Lower leg skin (tissue), 4 donors: Measurements from ENCODE around the gene ARHGDIG. TPM values are rescaled to one million over a fixed set of nuclear protein-coding genes. Genes with fewer than 3 reads are reported as not detected.

ENCODE experiments used
- DNase-seq, 2 donors: peaks; one replicate each; pipeline ENCODE4 v3.0.0-alpha.2; 2019; ENCODE audit warnings: low spot score in 2 of 2
- H3K4me3 ChIP-seq: fragments of 200-600 bp; sonication (generic); 2 replicates; pipeline ENCODE4 v1.5.1; 2017; ENCODE audit warnings: mild to moderate bottlenecking, low read depth; ENCODE audit not compliant: poor library complexity, severe bottlenecking
- POLR2A ChIP-seq, 2 donors: fragments of 450-650 bp; IDR thresholded peaks; one replicate each; pipeline ENCODE4 v1.6.1; 2016 to 2017; ENCODE audit warnings: antibody characterized with exemption in 2 of 2, mild to moderate bottlenecking in 1 of 2, moderate library complexity in 1 of 2
- WGBS, 2 donors: methylation state at CpG; one replicate each; pipeline ENCODE4 v1.1.5; 2018; 5-methylcytosine and 5-hydroxymethylcytosine counted together
- intact Hi-C: fragments of 100-400 bp; cut with DNase I; formaldehyde crosslinking; loops from one replicate; pipeline ENCODE4 v1.15.0; 2023; ENCODE audit warnings: low total_unique reads
- total RNA-seq, 4 donors: library from RNA; depleted of rRNA; stranded (reverse); fragments of >200 nt; gene quantifications; one replicate each; pipeline ENCODE4 v1.1.0, GENCODE V29; 2016
- TF ChIP-seq, protein P1 (sequence below), 3 donors: fragments of 450-650 bp; IDR thresholded peaks; one replicate each; pipeline ENCODE4 v1.5.1; 2016; ENCODE audit warnings: antibody characterized with exemption in 3 of 3, mild to moderate bottlenecking in 3 of 3, moderate library complexity in 2 of 3

Gene ARHGDIG
- total RNA-seq, 4 donors from 2014 or later: not detected

- no peak for TF ChIP-seq POLR2A (IDR thresholded peaks at IDR 0.05)
- TF ChIP-seq, protein P1, sequence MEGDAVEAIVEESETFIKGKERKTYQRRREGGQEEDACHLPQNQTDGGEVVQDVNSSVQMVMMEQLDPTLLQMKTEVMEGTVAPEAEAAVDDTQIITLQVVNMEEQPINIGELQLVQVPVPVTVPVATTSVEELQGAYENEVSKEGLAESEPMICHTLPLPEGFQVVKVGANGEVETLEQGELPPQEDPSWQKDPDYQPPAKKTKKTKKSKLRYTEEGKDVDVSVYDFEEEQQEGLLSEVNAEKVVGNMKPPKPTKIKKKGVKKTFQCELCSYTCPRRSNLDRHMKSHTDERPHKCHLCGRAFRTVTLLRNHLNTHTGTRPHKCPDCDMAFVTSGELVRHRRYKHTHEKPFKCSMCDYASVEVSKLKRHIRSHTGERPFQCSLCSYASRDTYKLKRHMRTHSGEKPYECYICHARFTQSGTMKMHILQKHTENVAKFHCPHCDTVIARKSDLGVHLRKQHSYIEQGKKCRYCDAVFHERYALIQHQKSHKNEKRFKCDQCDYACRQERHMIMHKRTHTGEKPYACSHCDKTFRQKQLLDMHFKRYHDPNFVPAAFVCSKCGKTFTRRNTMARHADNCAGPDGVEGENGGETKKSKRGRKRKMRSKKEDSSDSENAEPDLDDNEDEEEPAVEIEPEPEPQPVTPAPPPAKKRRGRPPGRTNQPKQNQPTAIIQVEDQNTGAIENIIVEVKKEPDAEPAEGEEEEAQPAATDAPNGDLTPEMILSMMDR (IDR thresholded peaks at IDR 0.05): no peak
- 89 to 92% methylated on average over 11 of the region's 13 CpGs for WGBS, 2 donors
- intact Hi-C loops: no loop called here
- no peak for DNase-seq
- H3K4me3 ChIP-seq: no peak overlapping the region
Measured at GRCh38 chr16:259814-260253, 20.6 kb upstream of the ARHGDIG start.

DNA sequence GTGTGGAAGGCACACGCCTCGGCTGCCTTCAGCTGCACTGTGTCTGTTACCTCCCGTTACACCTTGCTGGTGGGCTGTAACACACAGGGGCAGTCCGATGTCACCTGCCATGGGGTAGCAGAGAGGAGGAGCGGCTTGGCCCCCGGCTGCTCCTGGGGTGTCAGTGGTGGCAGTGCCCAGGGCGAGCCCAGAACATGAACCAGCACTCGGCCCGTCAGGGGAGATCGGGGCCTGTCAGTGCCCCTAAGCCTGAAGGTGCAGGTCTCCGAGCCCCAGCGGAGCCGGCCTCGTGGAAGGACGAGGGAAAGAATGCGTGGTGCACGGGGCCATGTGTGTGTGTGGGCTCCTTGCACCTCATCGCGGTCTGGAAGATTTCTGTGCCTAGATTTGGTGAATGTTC is 20.1 kb upstream of the ARHGDIG start:
- no peak for DNase-seq
- TF ChIP-seq POLR2A (IDR thresholded peaks at IDR 0.05): no peak
- TF ChIP-seq, protein P1 (IDR thresholded peaks at IDR 0.05): no peak
- no peak overlapping the region for H3K4me3 ChIP-seq
- intact Hi-C loops: no loop called here
- WGBS, 2 donors: 95 to 96% methylated on average over 18 to 19 of the region's 19 CpGs

GRCh38 chr16:261031-261691 is 19.2 kb upstream of the ARHGDIG start:
- no peak for DNase-seq
- WGBS, 2 donors: 87 to 91% methylated on average over 28 of the region's 28 CpGs
- intact Hi-C loops: no loop called here
- TF ChIP-seq, protein P1 (IDR thresholded peaks at IDR 0.05): no peak
- TF ChIP-seq POLR2A (IDR thresholded peaks at IDR 0.05): no peak
- no peak overlapping the region for H3K4me3 ChIP-seq

DNA sequence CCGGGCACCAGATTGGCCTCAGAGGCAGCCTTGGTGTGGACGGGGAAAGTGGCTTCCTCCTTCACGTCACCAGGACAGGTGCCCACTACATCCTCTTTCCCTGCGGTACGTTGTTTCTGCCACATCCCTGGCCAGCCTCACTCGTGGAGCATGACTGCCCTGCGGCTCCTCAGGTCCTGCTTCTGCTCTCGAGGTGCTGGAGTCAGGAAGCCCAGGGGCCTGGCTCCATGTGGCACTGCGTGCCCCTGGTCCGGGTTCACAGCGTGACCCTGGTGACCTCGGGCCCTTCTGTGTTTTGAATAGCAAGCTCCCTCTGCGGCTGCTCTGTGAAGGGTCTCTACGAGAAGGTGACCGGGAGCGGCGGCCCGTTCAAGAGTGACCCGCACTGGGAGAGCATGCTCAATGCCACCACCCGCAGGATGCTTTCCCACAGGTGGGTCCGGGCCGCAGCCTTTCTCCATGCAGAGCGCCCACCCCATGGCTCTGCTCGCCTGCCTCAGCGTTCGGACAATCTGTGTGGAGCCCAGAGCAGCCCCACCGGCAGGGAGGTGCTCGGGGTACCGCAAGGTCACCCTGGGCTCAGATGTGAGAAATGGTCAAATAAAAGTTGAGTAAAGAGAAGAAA is 18.2 kb upstream of the ARHGDIG start:
- intact Hi-C loops: no loop called here
- DNase-seq: no peak
- TF ChIP-seq, protein P1 (IDR thresholded peaks at IDR 0.05): no peak
- no peak for TF ChIP-seq POLR2A (IDR thresholded peaks at IDR 0.05)
- H3K4me3 ChIP-seq: no peak overlapping the region
- WGBS, 2 donors: 96 to 97% methylated on average over 29 of the region's 29 CpGs

DNA sequence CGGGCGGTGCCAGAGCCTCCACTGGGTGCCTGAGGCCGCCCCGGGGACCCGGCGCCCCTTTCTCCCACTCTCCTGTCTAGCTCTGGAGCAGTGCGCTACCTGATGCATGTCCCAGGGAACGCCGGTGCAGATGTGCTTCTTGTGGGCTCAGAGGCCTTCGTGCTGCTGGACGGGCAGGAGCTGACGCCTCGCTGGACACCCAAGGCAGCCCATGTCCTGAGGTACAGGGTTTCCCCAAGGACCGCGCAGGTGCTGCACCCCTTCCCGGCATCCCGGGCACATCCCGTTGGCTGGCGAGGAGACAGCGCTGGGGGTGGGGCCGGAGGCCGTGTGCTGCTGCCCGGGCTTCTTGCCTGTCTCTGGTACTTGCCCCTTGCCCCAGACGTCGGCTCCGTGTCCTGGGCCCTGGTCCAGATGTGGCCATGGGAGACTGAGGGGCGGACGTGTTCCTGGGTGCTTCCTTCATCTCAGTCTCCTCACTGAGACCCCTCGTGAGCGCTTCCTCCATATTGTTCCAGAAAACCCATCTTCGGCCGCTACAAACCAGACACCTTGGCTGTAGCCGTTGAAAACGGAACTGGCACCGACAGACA is 17.1 kb upstream of the ARHGDIG start:
- no peak for DNase-seq
- no peak for TF ChIP-seq POLR2A (IDR thresholded peaks at IDR 0.05)
- TF ChIP-seq, protein P1 (IDR thresholded peaks at IDR 0.05): no peak
- 88 to 93% methylated on average over 30 to 31 of the region's 35 CpGs for WGBS, 2 donors
- intact Hi-C loops: no loop called here
- H3K4me3 ChIP-seq: no peak overlapping the region
